ENCODE measurements around the gene PDC. TPM values are rescaled to one million over a fixed set of nuclear protein-coding genes. Genes with fewer than 3 reads are reported as not detected.

PDC gene
- total and polyA plus RNA-seq, 9 of the 15 experiments (the other 6 are each of a cell fraction or from before 2014, with no cell fraction given): not detected

DNA sequence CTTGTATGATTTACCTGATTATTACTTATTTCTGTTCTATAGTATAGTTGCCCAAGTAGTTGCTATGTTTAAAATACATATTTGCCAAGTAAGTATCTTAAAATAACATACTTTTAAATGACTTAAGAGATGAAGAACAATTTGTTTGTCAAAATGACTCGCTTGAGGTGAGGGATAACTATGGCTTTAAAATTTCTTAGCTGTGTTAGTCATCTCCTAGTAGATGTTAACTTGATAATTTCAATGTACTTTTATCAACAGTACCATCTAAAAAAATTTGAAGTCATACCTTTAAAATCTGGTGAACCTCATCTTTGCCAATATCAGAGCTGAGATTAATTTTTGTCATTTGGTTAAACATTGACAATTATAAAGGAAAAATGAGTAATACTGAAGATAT, 47.6 kb downstream of the PDC start:
- Histone ChIP-seq H4K20me1 (replicated peaks; ENCODE audit: control insufficient read depth, insufficient read depth, low read length) (no peaks in the 10 kb centered on the region), H3K27ac (ENCODE audit: extremely low read depth, low read depth, low read length) (no peak overlapping the region), H3K9me1 (ENCODE audit: control insufficient read depth, insufficient read depth, low read length) (no peaks in the 10 kb centered on the region), H3K4me1 (replicated peaks in 1 of 2; ENCODE audit: control insufficient read depth in 2 of 2, insufficient read depth in 2 of 2, low read length in 2 of 2) (no peaks in the 10 kb centered on the region), H3K79me2 (ENCODE audit: control insufficient read depth, insufficient read depth, low read length) (no peaks in the 10 kb centered on the region), H3K9ac (ENCODE audit: insufficient read depth in 1 of 2, low read depth in 2 of 2, low read length in 2 of 2) (no peak overlapping the region), H3K4me3 (no peak overlapping the region), H3K4me2 (ENCODE audit: insufficient read depth, low read length) (no peak overlapping the region), H3K36me3 (ENCODE audit: control insufficient read depth, insufficient read depth, low read length) (peaks cover 67% of the 10 kb centered on the region; the same call in 2 of the 3 replicates), H3K9me3 (replicated peaks; ENCODE audit: control insufficient read depth, insufficient read depth, low read depth, low read length) (no peaks in the 10 kb centered on the region), H2AFZ (ENCODE audit: low read depth, low read length) (no peak overlapping the region), H3K27me3 (ENCODE audit: control insufficient read depth in 2 of 2, insufficient read depth in 2 of 2, low read length in 2 of 2) (no peaks in the 10 kb centered on the region)
- TF ChIP-seq ZNF668 (CRISPR knock-in tag; IDR thresholded peaks at IDR 0.05): no peak
- no peak for TF ChIP-seq PURB (CRISPR knock-in tag; IDR thresholded peaks at IDR 0.05; ENCODE audit: low read depth)
- TF ChIP-seq, protein P1, sequence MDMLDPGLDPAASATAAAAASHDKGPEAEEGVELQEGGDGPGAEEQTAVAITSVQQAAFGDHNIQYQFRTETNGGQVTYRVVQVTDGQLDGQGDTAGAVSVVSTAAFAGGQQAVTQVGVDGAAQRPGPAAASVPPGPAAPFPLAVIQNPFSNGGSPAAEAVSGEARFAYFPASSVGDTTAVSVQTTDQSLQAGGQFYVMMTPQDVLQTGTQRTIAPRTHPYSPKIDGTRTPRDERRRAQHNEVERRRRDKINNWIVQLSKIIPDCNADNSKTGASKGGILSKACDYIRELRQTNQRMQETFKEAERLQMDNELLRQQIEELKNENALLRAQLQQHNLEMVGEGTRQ (CRISPR knock-in tag; IDR thresholded peaks at IDR 0.05): no peak
- no peak for TF ChIP-seq RAD51 (IDR thresholded peaks at IDR 0.05; ENCODE audit: borderline replicate concordance, low read depth)
- no peak for TF ChIP-seq KDM1A (IDR thresholded peaks at IDR 0.05)
- TF ChIP-seq MEF2D (tag; conservative IDR thresholded peaks at IDR 0.05; ENCODE audit: low read depth): no peak
- no peak for TF ChIP-seq ZFP1 (CRISPR knock-in tag; IDR thresholded peaks at IDR 0.05)
- TF ChIP-seq DACH1 (IDR thresholded peaks at IDR 0.05; ENCODE audit: partially characterized antibody): no peak
- ChIA-PET POLR2A (no interaction called here), CTCF (ENCODE audit: low intra/inter-chr PET ratio) (no interaction called here)
- 96% methylated on average over 1 of the region's 1 CpG for WGBS (ENCODE audit: insufficient coverage, low coverage, missing lambda C conversion rate)
- BruUV-seq (replicated peaks): no TSS peak
- FAIRE-seq (no peak), ATAC-seq (no peak), DNase-seq (ENCODE audit: extremely low read depth in 1 of 4, low spot score in 3 of 4) (no peak)
- in situ Hi-C loops (cut with MboI): loop anchor here (10.0 kb wide), 1 partner anchor 181 kb away; no protein-coding TSS in a partner anchor
- intact Hi-C loops (cut with micrococcal nuclease): no loop called here
